GM12878 (cell line): ENCODE results near the gene ZNF583. TPM values are rescaled to one million over a fixed set of nuclear protein-coding genes. Genes with fewer than 3 reads are reported as not detected.
A peak's percentile ranks its signal among the peaks of the same experiment; 100 is the strongest.

ENCODE experiments used
- ASH2L ChIP-seq: fragments of 300-600, 200-600 bp; sonication (generic); IDR thresholded peaks from 2 replicates; pipeline ENCODE4 v1.6.1; 2017; ENCODE audit warnings: low read depth, mild to moderate bottlenecking, borderline replicate concordance
- BRCA1 ChIP-seq: IDR thresholded peaks from 2 replicates; pipeline ENCODE4 v1.6.1; 2011; ENCODE audit warnings: low read depth, low read length, improper control_type of control experiment
- CBX3 ChIP-seq: fragments of 200-600 bp; sonication (generic); IDR thresholded peaks from 2 replicates; pipeline ENCODE4 v1.6.1; 2016; ENCODE audit warnings: low read depth, borderline replicate concordance
- CEBPB ChIP-seq, 2 experiments: fragments of 150-350 bp in 1 of 2; IDR thresholded peaks; 2 replicates each; pipeline ENCODE4 v1.6.1; 2012 to 2014; ENCODE audit warnings: low read depth in 2 of 2, low read length in 2 of 2, borderline replicate concordance in 1 of 2, inconsistent platforms in 1 of 2
- CREB1 ChIP-seq: IDR thresholded peaks from 2 replicates; pipeline ENCODE4 v1.6.1; 2012; ENCODE audit warnings: low read depth, mild to moderate bottlenecking, inconsistent platforms
- EZH2 ChIP-seq: IDR thresholded peaks from 2 replicates; pipeline ENCODE4 v1.6.1; 2012; ENCODE audit warnings: low read depth, mild to moderate bottlenecking, control low read depth, inconsistent platforms, low read length, borderline replicate concordance; ENCODE audit not compliant: control insufficient read depth
- FOS ChIP-seq: IDR thresholded peaks from 3 replicates; pipeline ENCODE4 v1.6.1; 2011; ENCODE audit warnings: borderline replicate concordance; ENCODE audit not compliant: insufficient read length; ENCODE audit errors: extremely low read depth
- FOXM1 ChIP-seq: IDR thresholded peaks from 2 replicates; pipeline ENCODE4 v1.6.1; 2012; ENCODE audit warnings: low read depth, mild to moderate bottlenecking, inconsistent platforms, low read length, moderate library complexity
- HCFC1 ChIP-seq: fragments of 150-350 bp; IDR thresholded peaks from 2 replicates; pipeline ENCODE4 v1.6.1; 2014; ENCODE audit warnings: low read length
- NFIC ChIP-seq: IDR thresholded peaks from 2 replicates; pipeline ENCODE4 v1.6.1; 2012; ENCODE audit warnings: low read depth, mild to moderate bottlenecking, inconsistent platforms, low read length, moderate library complexity
- POLR2AphosphoS2 ChIP-seq: IDR thresholded peaks from 2 replicates; pipeline ENCODE4 v1.6.1; 2011; ENCODE audit warnings: low read depth, mild to moderate bottlenecking, low read length, improper control_type of control experiment, moderate library complexity
- POLR2AphosphoS5 ChIP-seq: IDR thresholded peaks from 2 replicates; pipeline ENCODE4 v1.6.1; 2011; ENCODE audit warnings: mild to moderate bottlenecking, low read length, inconsistent platforms
- POU2F2 ChIP-seq: IDR thresholded peaks from 3 replicates; pipeline ENCODE4 v1.6.1; 2011; ENCODE audit warnings: low read depth, mild to moderate bottlenecking, low read length, borderline replicate concordance
- RCOR1 ChIP-seq: conservative IDR thresholded peaks from 2 replicates; pipeline ENCODE4 v1.6.1; 2012; ENCODE audit warnings: low read depth, low read length, improper control_type of control experiment
- RELA ChIP-seq: fragments of 450-650 bp; IDR thresholded peaks from 2 replicates; pipeline ENCODE4 v1.8.0; 2014; ENCODE audit warnings: borderline replicate concordance; ENCODE audit not compliant: partially characterized antibody
- TCF7 ChIP-seq: IDR thresholded peaks from 2 replicates; pipeline ENCODE4 v1.6.1; 2014; ENCODE audit warnings: antibody characterized with exemption, borderline replicate concordance
- polyA plus RNA-seq, 11 experiments: library from polyadenylated mRNA; depleted of rRNA in 4 of 11; unstranded in 6 of 11; stranded (reverse) in 5 of 11; fragments of >200 nt; fragmentation: Nextera tagmentation in 4 of 11; fragmentation: Illumina TruSeq in 1 of 11; extraction: Ambion mirVana in 4 of 11; extraction: Trizol in 1 of 11; gene quantifications; 1 replicate in 1 of 11; 2 replicates in 10 of 11; pipeline versions ENCODE4 v1.2.1 to v1.2.3, GENCODE V29; 2011 to 2016; ENCODE audit warnings: inconsistent platforms in 2 of 11, missing spikeins in 2 of 11, low read depth in 1 of 11
- total RNA-seq, 4 experiments: library from RNA; depleted of rRNA in 3 of 4; stranded (reverse); fragments of >200 nt in 3 of 4; fragmentation: Illumina TruSeq in 1 of 4; extraction: Trizol in 1 of 4; gene quantifications; 2 replicates each; pipeline versions ENCODE4 v1.2.1 to v1.2.3, GENCODE V29; 2013 to 2021
- TF ChIP-seq, protein P1 (sequence below): IDR thresholded peaks from 2 replicates; pipeline ENCODE4 v1.6.1; 2011; ENCODE audit warnings: low read depth, low read length, improper control_type of control experiment, borderline replicate concordance
- TF ChIP-seq, protein P2 (sequence below): fragments of 450-650 bp; IDR thresholded peaks from 2 replicates; pipeline ENCODE4 v1.6.1; 2017; ENCODE audit warnings: borderline replicate concordance
- TF ChIP-seq, protein P3 (sequence below): fragments of 450-650 bp; IDR thresholded peaks from 2 replicates; pipeline ENCODE4 v1.6.1; 2016; ENCODE audit warnings: mild to moderate bottlenecking
- TF ChIP-seq, protein P4 (sequence below): IDR thresholded peaks from 2 replicates; pipeline ENCODE4 v1.6.1; 2012; ENCODE audit warnings: mild to moderate bottlenecking, low read depth, low read length
- TF ChIP-seq, protein P5 (sequence below): fragments of 450-650 bp; IDR thresholded peaks from 2 replicates; pipeline ENCODE4 v1.6.1; 2014; ENCODE audit warnings: mild to moderate bottlenecking

Gene ZNF583
- total and polyA plus RNA-seq, 10 of the 15 experiments (the other 5 are each of a cell fraction or from before 2014, with no cell fraction given): 0.40 to 3.1 (median 1.4) TPM

DNA sequence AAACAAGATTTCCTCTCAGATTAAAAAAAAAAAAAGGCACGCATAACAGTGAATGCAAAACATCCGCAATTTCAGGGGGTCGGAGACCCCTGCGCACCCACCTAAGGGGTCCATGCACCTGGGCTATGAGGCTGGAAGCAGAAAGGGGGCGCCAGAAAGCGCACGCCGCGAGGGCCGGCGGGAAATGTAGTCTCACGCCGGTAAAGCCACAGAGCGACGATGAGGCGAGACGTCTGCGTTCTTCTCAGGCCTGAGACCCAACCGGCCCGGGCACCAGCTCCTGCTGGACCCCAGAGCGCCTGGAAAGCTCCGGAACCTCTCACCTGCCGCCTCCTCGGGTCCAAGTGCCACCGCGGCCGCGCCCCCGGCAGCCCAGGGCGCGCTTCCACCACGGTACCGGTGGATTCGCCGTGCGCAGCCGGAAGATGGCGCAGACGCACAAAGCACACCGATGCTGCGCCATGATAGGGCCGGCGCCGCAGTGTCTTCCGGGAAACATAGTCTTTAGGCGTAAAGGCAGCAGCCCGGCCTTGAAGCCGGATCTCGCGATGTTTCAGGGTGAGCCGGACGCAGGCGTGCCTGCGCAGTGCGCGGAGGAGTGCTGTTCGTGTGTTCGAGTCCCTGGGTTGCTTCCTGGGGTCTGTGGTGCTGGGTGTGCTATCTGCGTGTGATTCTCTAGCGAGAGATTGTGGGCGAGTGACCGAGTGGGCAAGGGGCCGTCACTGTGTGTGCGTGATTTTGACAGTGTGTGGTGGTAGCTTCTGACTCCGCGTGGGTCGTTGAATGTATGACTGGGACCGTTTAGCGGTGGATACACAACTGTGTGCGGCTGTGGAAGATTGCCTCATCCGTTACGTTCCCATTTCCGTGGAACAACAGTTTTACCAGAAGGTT lies 10.8 kb upstream of the ZNF583 start, which contains the start of gene ZNF582 (continued):
- TF ChIP-seq, protein P1, sequence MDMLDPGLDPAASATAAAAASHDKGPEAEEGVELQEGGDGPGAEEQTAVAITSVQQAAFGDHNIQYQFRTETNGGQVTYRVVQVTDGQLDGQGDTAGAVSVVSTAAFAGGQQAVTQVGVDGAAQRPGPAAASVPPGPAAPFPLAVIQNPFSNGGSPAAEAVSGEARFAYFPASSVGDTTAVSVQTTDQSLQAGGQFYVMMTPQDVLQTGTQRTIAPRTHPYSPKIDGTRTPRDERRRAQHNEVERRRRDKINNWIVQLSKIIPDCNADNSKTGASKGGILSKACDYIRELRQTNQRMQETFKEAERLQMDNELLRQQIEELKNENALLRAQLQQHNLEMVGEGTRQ: no peak
- TF ChIP-seq, protein P2, sequence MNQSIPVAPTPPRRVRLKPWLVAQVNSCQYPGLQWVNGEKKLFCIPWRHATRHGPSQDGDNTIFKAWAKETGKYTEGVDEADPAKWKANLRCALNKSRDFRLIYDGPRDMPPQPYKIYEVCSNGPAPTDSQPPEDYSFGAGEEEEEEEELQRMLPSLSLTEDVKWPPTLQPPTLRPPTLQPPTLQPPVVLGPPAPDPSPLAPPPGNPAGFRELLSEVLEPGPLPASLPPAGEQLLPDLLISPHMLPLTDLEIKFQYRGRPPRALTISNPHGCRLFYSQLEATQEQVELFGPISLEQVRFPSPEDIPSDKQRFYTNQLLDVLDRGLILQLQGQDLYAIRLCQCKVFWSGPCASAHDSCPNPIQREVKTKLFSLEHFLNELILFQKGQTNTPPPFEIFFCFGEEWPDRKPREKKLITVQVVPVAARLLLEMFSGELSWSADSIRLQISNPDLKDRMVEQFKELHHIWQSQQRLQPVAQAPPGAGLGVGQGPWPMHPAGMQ: peak; percentile 66; the same call in 1 of the 2 replicates
- TF ChIP-seq POLR2AphosphoS2 (no peak), NFIC (no peak), ASH2L (no peak), CEBPB (IDR thresholded peaks at IDR 0.05; ENCODE audit: borderline replicate concordance in 1 of 2, low read depth in 2 of 2, low read length in 2 of 2) (no peak), HCFC1 (peak; percentile 80), BRCA1 (peak; percentile 84), CREB1 (0 out of 2 replicates have a peak, but pooled peaks have one; percentile 34), POU2F2 (no peak; the same call in 2 of the 3 replicates), EZH2 (no peak), FOXM1 (no peak), POLR2AphosphoS5 (peak; percentile 70; the same call in 1 of the 2 replicates), FOS (no peak), TCF7 (no peak), CBX3 (no peak), RCOR1 (peak; percentile 86; the same call in 1 of the 2 replicates), RELA (no peak)
- TF ChIP-seq, protein P3, sequence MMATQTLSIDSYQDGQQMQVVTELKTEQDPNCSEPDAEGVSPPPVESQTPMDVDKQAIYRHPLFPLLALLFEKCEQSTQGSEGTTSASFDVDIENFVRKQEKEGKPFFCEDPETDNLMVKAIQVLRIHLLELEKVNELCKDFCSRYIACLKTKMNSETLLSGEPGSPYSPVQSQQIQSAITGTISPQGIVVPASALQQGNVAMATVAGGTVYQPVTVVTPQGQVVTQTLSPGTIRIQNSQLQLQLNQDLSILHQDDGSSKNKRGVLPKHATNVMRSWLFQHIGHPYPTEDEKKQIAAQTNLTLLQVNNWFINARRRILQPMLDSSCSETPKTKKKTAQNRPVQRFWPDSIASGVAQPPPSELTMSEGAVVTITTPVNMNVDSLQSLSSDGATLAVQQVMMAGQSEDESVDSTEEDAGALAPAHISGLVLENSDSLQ: 0 out of 2 replicates have a peak, but pooled peaks have one; percentile 5
- TF ChIP-seq, protein P4, sequence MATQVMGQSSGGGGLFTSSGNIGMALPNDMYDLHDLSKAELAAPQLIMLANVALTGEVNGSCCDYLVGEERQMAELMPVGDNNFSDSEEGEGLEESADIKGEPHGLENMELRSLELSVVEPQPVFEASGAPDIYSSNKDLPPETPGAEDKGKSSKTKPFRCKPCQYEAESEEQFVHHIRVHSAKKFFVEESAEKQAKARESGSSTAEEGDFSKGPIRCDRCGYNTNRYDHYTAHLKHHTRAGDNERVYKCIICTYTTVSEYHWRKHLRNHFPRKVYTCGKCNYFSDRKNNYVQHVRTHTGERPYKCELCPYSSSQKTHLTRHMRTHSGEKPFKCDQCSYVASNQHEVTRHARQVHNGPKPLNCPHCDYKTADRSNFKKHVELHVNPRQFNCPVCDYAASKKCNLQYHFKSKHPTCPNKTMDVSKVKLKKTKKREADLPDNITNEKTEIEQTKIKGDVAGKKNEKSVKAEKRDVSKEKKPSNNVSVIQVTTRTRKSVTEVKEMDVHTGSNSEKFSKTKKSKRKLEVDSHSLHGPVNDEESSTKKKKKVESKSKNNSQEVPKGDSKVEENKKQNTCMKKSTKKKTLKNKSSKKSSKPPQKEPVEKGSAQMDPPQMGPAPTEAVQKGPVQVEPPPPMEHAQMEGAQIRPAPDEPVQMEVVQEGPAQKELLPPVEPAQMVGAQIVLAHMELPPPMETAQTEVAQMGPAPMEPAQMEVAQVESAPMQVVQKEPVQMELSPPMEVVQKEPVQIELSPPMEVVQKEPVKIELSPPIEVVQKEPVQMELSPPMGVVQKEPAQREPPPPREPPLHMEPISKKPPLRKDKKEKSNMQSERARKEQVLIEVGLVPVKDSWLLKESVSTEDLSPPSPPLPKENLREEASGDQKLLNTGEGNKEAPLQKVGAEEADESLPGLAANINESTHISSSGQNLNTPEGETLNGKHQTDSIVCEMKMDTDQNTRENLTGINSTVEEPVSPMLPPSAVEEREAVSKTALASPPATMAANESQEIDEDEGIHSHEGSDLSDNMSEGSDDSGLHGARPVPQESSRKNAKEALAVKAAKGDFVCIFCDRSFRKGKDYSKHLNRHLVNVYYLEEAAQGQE: no peak
- TF ChIP-seq, protein P5, sequence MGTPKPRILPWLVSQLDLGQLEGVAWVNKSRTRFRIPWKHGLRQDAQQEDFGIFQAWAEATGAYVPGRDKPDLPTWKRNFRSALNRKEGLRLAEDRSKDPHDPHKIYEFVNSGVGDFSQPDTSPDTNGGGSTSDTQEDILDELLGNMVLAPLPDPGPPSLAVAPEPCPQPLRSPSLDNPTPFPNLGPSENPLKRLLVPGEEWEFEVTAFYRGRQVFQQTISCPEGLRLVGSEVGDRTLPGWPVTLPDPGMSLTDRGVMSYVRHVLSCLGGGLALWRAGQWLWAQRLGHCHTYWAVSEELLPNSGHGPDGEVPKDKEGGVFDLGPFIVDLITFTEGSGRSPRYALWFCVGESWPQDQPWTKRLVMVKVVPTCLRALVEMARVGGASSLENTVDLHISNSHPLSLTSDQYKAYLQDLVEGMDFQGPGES: no peak
